22Rv1 (cell line): ENCODE measurements around the gene OAT.

Experiments used
- CTCF ChIP-seq: fragments of 450-650 bp; IDR thresholded peaks from 2 replicates; pipeline ENCODE4 v1.5.1; 2017; ENCODE audit warnings: mild to moderate bottlenecking
- ZFX ChIP-seq: fragments of 450-650 bp; IDR thresholded peaks from 2 replicates; pipeline ENCODE4 v1.6.1; 2017; ENCODE audit warnings: antibody characterized with exemption, borderline replicate concordance

GRCh38 chr10:124388823-124389612 lies 29.7 kb downstream of the OAT start:
- TF ChIP-seq CTCF (peak; percentile 92), ZFX (no peak)
